Mesendoderm (in vitro differentiated cells): ENCODE results near the gene RAB29.
A peak's percentile ranks its signal among the peaks of the same experiment; 100 is the strongest.

Source experiments
- DNase-seq: peaks from one replicate; pipeline ENCODE4 v3.0.0; 2013
- H2AK5ac ChIP-seq: 2 replicates; pipeline ENCODE4 v1.6.1; 2013; ENCODE audit warnings: low read length, inconsistent platforms
- H2BK120ac ChIP-seq: 2 replicates; pipeline ENCODE4 v1.6.1; 2013; ENCODE audit warnings: low read depth, mild to moderate bottlenecking, low read length, moderate library complexity, mixed read lengths
- H2BK15ac ChIP-seq: replicated peaks from 2 replicates; pipeline ENCODE4 v1.6.1; 2013; ENCODE audit warnings: low read depth, mild to moderate bottlenecking, moderate library complexity
- H2BK5ac ChIP-seq: 2 replicates; pipeline ENCODE4 v1.6.1; 2013; ENCODE audit warnings: low read length, inconsistent platforms
- H3K18ac ChIP-seq: 2 replicates; pipeline ENCODE4 v1.6.1; 2013; ENCODE audit warnings: mild to moderate bottlenecking, low read length, mixed read lengths
- H3K23ac ChIP-seq: one replicate; pipeline ENCODE4 v1.6.1; 2013; ENCODE audit warnings: low read length
- H3K27ac ChIP-seq: 2 replicates; pipeline ENCODE4 v1.5.1; 2013; ENCODE audit warnings: low read depth, mild to moderate bottlenecking, inconsistent platforms, low read length, moderate library complexity
- H3K27me3 ChIP-seq: 2 replicates; pipeline ENCODE4 v1.6.1; 2013; ENCODE audit warnings: low read length, control low read depth, mild to moderate bottlenecking, inconsistent platforms; ENCODE audit not compliant: insufficient read depth, poor library complexity
- H3K36me3 ChIP-seq: 2 replicates; pipeline ENCODE4 v1.6.1; 2013; ENCODE audit warnings: low read length, inconsistent platforms; ENCODE audit not compliant: control insufficient read depth, insufficient read depth
- H3K4ac ChIP-seq: one replicate; pipeline ENCODE4 v1.6.1; 2013; ENCODE audit warnings: low read depth, mild to moderate bottlenecking, low read length, moderate library complexity
- H3K4me1 ChIP-seq: 2 replicates; pipeline ENCODE4 v1.6.1; 2013; ENCODE audit warnings: low read depth, low read length, inconsistent platforms; ENCODE audit not compliant: control insufficient read depth
- H3K4me2 ChIP-seq: 2 replicates; pipeline ENCODE4 v1.6.1; 2013; ENCODE audit warnings: low read length
- H3K4me3 ChIP-seq: 2 replicates; pipeline ENCODE4 v1.5.1; 2013; ENCODE audit warnings: mild to moderate bottlenecking, low read length
- H3K56ac ChIP-seq: one replicate; pipeline ENCODE4 v1.6.1; 2013; ENCODE audit warnings: low read length
- H3K79me1 ChIP-seq: 2 replicates; pipeline ENCODE4 v1.6.1; 2013; ENCODE audit warnings: low read length, inconsistent platforms
- H3K79me2 ChIP-seq: 2 replicates; pipeline ENCODE4 v1.6.1; 2013; ENCODE audit warnings: mild to moderate bottlenecking, low read length; ENCODE audit not compliant: control insufficient read depth, insufficient read depth
- H3K9ac ChIP-seq: 2 replicates; pipeline ENCODE4 v1.6.1; 2013; ENCODE audit warnings: low read length, inconsistent platforms
- H4K5ac ChIP-seq: one replicate; pipeline ENCODE4 v1.6.1; 2013; ENCODE audit warnings: low read length
- H4K8ac ChIP-seq: one replicate; pipeline ENCODE4 v1.6.1; 2013; ENCODE audit warnings: low read depth, mild to moderate bottlenecking, control low read depth, low read length, moderate library complexity
- WGBS: extraction: QIAGEN DNeasy Blood & Tissue Kit; methylation state at CpG from one replicate; pipeline ENCODE4 v1.1.7; 2013; ENCODE audit warnings: low lambda C conversion rate, missing lambda C conversion rate; ENCODE audit not compliant: insufficient coverage; ENCODE audit errors: extremely low coverage; 5-methylcytosine and 5-hydroxymethylcytosine counted together

The RAB29 gene

GRCh38 chr1:205800981-205801703 is 25.9 kb upstream of the RAB29 start:
- Histone ChIP-seq H2BK5ac (no peak overlapping the region), H2BK15ac (no peak overlapping the region), H3K27ac (no peak overlapping the region), H2AK5ac (no peak overlapping the region), H3K27me3 (no peaks in the 10 kb centered on the region), H3K4me3 (no peak overlapping the region), H3K79me2 (no peaks in the 10 kb centered on the region), H3K4me1 (no peaks in the 10 kb centered on the region), H3K36me3 (peaks cover 2% of the 10 kb centered on the region), H4K5ac (no peak overlapping the region), H3K9ac (no peak overlapping the region), H2BK120ac (no peak overlapping the region), H3K23ac (no peak overlapping the region), H3K79me1 (peaks cover under 1% of the 10 kb centered on the region), H3K56ac (no peak overlapping the region), H4K8ac (no peak overlapping the region), H3K18ac (no peak overlapping the region), H3K4me2 (no peak overlapping the region), H3K4ac (no peak overlapping the region)
- WGBS: no CpG with 5 or more reads among the region's 7 CpGs
- no peak for DNase-seq

- Histone ChIP-seq H4K5ac (no peak overlapping the region), H4K8ac (no peak overlapping the region), H2BK5ac (no peak overlapping the region), H2BK120ac (no peak overlapping the region), H3K27ac (no peak overlapping the region), H3K79me1 (no peaks in the 10 kb centered on the region), H3K4ac (no peak overlapping the region), H3K9ac (no peak overlapping the region), H3K27me3 (no peaks in the 10 kb centered on the region), H3K4me1 (no peaks in the 10 kb centered on the region), H3K4me3 (no peak overlapping the region), H3K18ac (no peak overlapping the region), H3K79me2 (no peaks in the 10 kb centered on the region), H3K23ac (no peak overlapping the region), H3K36me3 (peaks cover 2% of the 10 kb centered on the region), H3K56ac (no peak overlapping the region), H3K4me2 (no peak overlapping the region), H2AK5ac (no peak overlapping the region), H2BK15ac (no peak overlapping the region)
- DNase-seq: no peak
- WGBS: no CpG with 5 or more reads among the region's 7 CpGs
These were observed 25.1 kb upstream of the RAB29 start for GRCh38 chr1:205800427-205800826.

- H2BK120ac ChIP-seq: no peak overlapping the region
- no peak overlapping the region for H3K27ac ChIP-seq
- H3K4me3 ChIP-seq: no peak overlapping the region
- H2BK15ac ChIP-seq: no peak overlapping the region
- no peaks in the 10 kb centered on the region for H3K79me1 ChIP-seq
- no peak overlapping the region for H3K18ac ChIP-seq
- no peak overlapping the region for H2AK5ac ChIP-seq
- H3K23ac ChIP-seq: no peak overlapping the region
- no CpG with 5 or more reads among the region's 5 CpGs for whole genome bisulfite sequencing
- H3K4me1 ChIP-seq: no peaks in the 10 kb centered on the region
- no peak overlapping the region for H3K9ac ChIP-seq
- H3K4me2 ChIP-seq: no peak overlapping the region
- peaks cover 5% of the 10 kb centered on the region for H3K36me3 ChIP-seq
- H3K56ac ChIP-seq: no peak overlapping the region
- no peak for DNase-seq
- H3K27me3 ChIP-seq: no peaks in the 10 kb centered on the region
- H2BK5ac ChIP-seq: no peak overlapping the region
- no peak overlapping the region for H4K5ac ChIP-seq
- no peak overlapping the region for H4K8ac ChIP-seq
- H3K4ac ChIP-seq: no peak overlapping the region
- H3K79me2 ChIP-seq: no peaks in the 10 kb centered on the region
These were observed 23.3 kb upstream of the RAB29 start for GRCh38 chr1:205798577-205798976.

- H3K79me2 ChIP-seq: no peaks in the 10 kb centered on the region
- H4K5ac ChIP-seq: no peak overlapping the region
- H3K4ac ChIP-seq: no peak overlapping the region
- no peak overlapping the region for H3K4me3 ChIP-seq
- no peak overlapping the region for H2BK120ac ChIP-seq
- H3K4me2 ChIP-seq: no peak overlapping the region
- WGBS: no CpG with 5 or more reads among the region's 2 CpGs
- H2BK15ac ChIP-seq: no peak overlapping the region
- H3K36me3 ChIP-seq: peaks cover 9% of the 10 kb centered on the region
- H4K8ac ChIP-seq: no peak overlapping the region
- H3K79me1 ChIP-seq: no peaks in the 10 kb centered on the region
- H3K9ac ChIP-seq: no peak overlapping the region
- H3K4me1 ChIP-seq: no peaks in the 10 kb centered on the region
- no peak overlapping the region for H3K56ac ChIP-seq
- no peak overlapping the region for H2BK5ac ChIP-seq
- no peak overlapping the region for H2AK5ac ChIP-seq
- no peak overlapping the region for H3K27ac ChIP-seq
- no peaks in the 10 kb centered on the region for H3K27me3 ChIP-seq
- DNase-seq: no peak
- H3K18ac ChIP-seq: no peak overlapping the region
- peak overlapping the region; percentile 45 for H3K23ac ChIP-seq
These were observed 21.9 kb upstream of the RAB29 start for GRCh38 chr1:205797168-205797567.

GRCh38 chr1:205794011-205794730 is 18.9 kb upstream of the RAB29 start:
- no peak overlapping the region for H2BK15ac ChIP-seq
- WGBS: no CpG with 5 or more reads among the region's 5 CpGs
- H2BK120ac ChIP-seq: no peak overlapping the region
- no peak overlapping the region for H3K23ac ChIP-seq
- H3K4me2 ChIP-seq: no peak overlapping the region
- no peak overlapping the region for H3K56ac ChIP-seq
- H3K4me1 ChIP-seq: no peaks in the 10 kb centered on the region
- no peak overlapping the region for H3K4me3 ChIP-seq
- no peaks in the 10 kb centered on the region for H3K79me2 ChIP-seq
- H3K9ac ChIP-seq: no peak overlapping the region
- H3K18ac ChIP-seq: no peak overlapping the region
- H4K8ac ChIP-seq: no peak overlapping the region
- peaks cover 9% of the 10 kb centered on the region for H3K36me3 ChIP-seq
- H2BK5ac ChIP-seq: no peak overlapping the region
- no peaks in the 10 kb centered on the region for H3K79me1 ChIP-seq
- H3K4ac ChIP-seq: no peak overlapping the region
- no peaks in the 10 kb centered on the region for H3K27me3 ChIP-seq
- no peak overlapping the region for H4K5ac ChIP-seq
- H3K27ac ChIP-seq: no peak overlapping the region
- no peak for DNase-seq
- H2AK5ac ChIP-seq: no peak overlapping the region
